ENCODE data around the gene CRYL1. TPM values are rescaled to one million over a fixed set of nuclear protein-coding genes. Genes with fewer than 3 reads are reported as not detected.

CRYL1 gene
- total RNA-seq, 1 experiment from 2014 or later: 26.5 TPM

DNA sequence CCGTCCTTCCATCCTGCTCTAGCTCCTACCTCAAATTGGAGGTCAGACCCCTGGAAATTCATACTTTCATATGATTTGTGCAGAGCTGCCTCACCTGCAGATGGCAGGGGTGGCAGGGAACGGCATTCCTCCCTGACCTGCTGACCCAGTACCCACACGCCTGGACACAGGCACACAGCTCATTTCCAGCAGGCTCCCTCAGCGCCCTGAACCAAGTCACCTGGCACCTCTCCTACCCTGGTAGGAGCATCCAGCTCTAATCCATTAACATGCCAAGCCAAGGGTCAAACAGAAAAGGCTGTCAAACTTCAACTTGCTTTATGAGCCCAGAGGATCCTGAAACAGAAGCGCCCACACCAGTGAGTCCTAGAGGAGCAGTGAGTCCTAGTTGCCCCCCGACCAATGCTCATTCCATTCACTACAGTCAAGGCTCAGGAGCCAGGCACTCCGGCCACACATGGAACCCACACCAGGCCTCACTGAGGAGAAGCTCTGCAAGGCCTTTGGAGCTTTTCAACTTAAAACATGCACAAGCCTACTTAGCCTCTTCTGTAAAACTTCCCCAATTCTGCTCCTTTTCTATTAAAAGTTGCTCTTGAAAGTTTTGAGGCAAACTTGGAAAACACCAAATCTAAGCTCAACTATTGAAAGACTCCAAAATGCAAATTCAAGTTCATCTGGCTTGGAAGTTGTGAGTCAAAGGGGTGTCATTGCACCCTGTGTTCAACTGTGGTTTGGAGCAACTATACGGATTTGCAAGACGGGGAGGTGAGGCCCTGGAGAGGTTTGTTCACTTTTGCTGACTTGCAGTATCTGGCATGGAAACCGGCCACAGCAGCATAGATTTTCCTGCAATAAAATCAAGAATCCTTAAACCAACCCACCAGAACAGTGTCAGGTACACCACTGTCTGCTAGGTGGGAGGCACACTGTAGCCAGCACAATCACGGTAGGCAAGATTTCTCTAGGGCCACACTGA, 96.7 kb downstream of the CRYL1 start:
- no peaks in the 10 kb centered on the region for H4K20me1 ChIP-seq (ENCODE audit: insufficient read depth)
- H3K4me3 ChIP-seq (replicated peaks in 1 of 2; ENCODE audit: low read depth in 1 of 2, low read length in 2 of 2): no peak overlapping the region
- H3K4me2 ChIP-seq (ENCODE audit: low read length): no peak overlapping the region
- POLR2A ChIA-PET: interaction anchor here (1.4 kb wide), 1 partner anchor 9 kb away, joined by 3 read pairs; no protein-coding TSS in a partner anchor
- TF ChIP-seq, protein P1, sequence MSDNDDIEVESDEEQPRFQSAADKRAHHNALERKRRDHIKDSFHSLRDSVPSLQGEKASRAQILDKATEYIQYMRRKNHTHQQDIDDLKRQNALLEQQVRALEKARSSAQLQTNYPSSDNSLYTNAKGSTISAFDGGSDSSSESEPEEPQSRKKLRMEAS (IDR thresholded peaks at IDR 0.05): no peak
- TF ChIP-seq CEBPB (IDR thresholded peaks at IDR 0.05; ENCODE audit: low read depth) (no peak), EGR1 (IDR thresholded peaks at IDR 0.05; ENCODE audit: low read depth) (no peak), CTCF (IDR thresholded peaks at IDR 0.05 in 2 of 3, conservative IDR thresholded peaks at IDR 0.05 in 1 of 3; ENCODE audit: borderline replicate concordance in 1 of 3, insufficient read depth in 1 of 3, low read depth in 2 of 3, low read length in 2 of 3) (no peak), YY1 (IDR thresholded peaks at IDR 0.05; ENCODE audit: extremely low read depth, insufficient replicate concordance, low read depth, low read length) (no peak), FOSL1 (IDR thresholded peaks at IDR 0.05; ENCODE audit: low read depth) (no peak), EZH2 (IDR thresholded peaks at IDR 0.05) (no peak), SRF (IDR thresholded peaks at IDR 0.05; ENCODE audit: low read depth) (no peak), ZFX (IDR thresholded peaks at IDR 0.05) (no peak), JUND (IDR thresholded peaks at IDR 0.05) (no peak), RAD21 (IDR thresholded peaks at IDR 0.05; ENCODE audit: low read depth) (no peak), SP1 (IDR thresholded peaks at IDR 0.05; ENCODE audit: low read depth) (no peak)
- TF ChIP-seq, protein P2, sequence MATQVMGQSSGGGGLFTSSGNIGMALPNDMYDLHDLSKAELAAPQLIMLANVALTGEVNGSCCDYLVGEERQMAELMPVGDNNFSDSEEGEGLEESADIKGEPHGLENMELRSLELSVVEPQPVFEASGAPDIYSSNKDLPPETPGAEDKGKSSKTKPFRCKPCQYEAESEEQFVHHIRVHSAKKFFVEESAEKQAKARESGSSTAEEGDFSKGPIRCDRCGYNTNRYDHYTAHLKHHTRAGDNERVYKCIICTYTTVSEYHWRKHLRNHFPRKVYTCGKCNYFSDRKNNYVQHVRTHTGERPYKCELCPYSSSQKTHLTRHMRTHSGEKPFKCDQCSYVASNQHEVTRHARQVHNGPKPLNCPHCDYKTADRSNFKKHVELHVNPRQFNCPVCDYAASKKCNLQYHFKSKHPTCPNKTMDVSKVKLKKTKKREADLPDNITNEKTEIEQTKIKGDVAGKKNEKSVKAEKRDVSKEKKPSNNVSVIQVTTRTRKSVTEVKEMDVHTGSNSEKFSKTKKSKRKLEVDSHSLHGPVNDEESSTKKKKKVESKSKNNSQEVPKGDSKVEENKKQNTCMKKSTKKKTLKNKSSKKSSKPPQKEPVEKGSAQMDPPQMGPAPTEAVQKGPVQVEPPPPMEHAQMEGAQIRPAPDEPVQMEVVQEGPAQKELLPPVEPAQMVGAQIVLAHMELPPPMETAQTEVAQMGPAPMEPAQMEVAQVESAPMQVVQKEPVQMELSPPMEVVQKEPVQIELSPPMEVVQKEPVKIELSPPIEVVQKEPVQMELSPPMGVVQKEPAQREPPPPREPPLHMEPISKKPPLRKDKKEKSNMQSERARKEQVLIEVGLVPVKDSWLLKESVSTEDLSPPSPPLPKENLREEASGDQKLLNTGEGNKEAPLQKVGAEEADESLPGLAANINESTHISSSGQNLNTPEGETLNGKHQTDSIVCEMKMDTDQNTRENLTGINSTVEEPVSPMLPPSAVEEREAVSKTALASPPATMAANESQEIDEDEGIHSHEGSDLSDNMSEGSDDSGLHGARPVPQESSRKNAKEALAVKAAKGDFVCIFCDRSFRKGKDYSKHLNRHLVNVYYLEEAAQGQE (IDR thresholded peaks at IDR 0.05; ENCODE audit: low read depth): no peak
- H3K36me3 ChIP-seq (ENCODE audit: control insufficient read depth in 1 of 2, insufficient read depth in 2 of 2, low read length in 2 of 2): no peaks in the 10 kb centered on the region
- DNase-seq (ENCODE audit: low read depth, low spot score) (no peak), ATAC-seq (no peak)
- H3K27me3 ChIP-seq (ENCODE audit: insufficient read depth, low read length): no peaks in the 10 kb centered on the region
- intact Hi-C loops (cut with micrococcal nuclease): loop anchor here (10.0 kb wide), 1 partner anchor 234 kb away; the partner anchor contains the start of gene GJB2
- RAD21 ChIA-PET (ENCODE audit: low non-redundant PET in 1 of 2, low total read pairs in 2 of 2, uncharacterized antibody in 2 of 2, unreplicated experiment in 2 of 2): no interaction called here
- no TSS peak for BruUV-seq (replicated peaks)
- no peaks in the 10 kb centered on the region for H3K9me2 ChIP-seq (ENCODE audit: insufficient read depth)
- no peaks in the 10 kb centered on the region for H3K79me2 ChIP-seq (ENCODE audit: insufficient read depth, low read length)
- H3K27ac ChIP-seq (ENCODE audit: low read depth, low read length): no peak overlapping the region
- no peaks in the 10 kb centered on the region for H3K4me1 ChIP-seq (ENCODE audit: control insufficient read depth in 1 of 2, insufficient read depth in 2 of 2, low read length in 2 of 2)
- H2AFZ ChIP-seq (ENCODE audit: low read depth, low read length, poor library complexity, severe bottlenecking): no peak overlapping the region
- no peaks in the 10 kb centered on the region for H3K9me3 ChIP-seq (ENCODE audit: control insufficient read depth in 1 of 2, insufficient read depth in 1 of 2, low read depth in 1 of 2, low read length in 2 of 2)
- CTCF ChIA-PET: no interaction called here
- no peak overlapping the region for H3K9ac ChIP-seq (ENCODE audit: low read length)

All from HCT116 (cell line).